Regular cardiac myocyte (primary cell): Measurements from ENCODE around the gene PNPO. TPM values are rescaled to one million over a fixed set of nuclear protein-coding genes. Genes with fewer than 3 reads are reported as not detected.

ENCODE experiments used
- total RNA-seq: library from RNA; depleted of rRNA; stranded (reverse); fragments of >200 nt; gene quantifications from 2 replicates; pipeline ENCODE4 v1.2.3, GENCODE V29; 2014

PNPO gene
- total RNA-seq = 40.0 and 59.6 TPM in 2 replicates

DNA sequence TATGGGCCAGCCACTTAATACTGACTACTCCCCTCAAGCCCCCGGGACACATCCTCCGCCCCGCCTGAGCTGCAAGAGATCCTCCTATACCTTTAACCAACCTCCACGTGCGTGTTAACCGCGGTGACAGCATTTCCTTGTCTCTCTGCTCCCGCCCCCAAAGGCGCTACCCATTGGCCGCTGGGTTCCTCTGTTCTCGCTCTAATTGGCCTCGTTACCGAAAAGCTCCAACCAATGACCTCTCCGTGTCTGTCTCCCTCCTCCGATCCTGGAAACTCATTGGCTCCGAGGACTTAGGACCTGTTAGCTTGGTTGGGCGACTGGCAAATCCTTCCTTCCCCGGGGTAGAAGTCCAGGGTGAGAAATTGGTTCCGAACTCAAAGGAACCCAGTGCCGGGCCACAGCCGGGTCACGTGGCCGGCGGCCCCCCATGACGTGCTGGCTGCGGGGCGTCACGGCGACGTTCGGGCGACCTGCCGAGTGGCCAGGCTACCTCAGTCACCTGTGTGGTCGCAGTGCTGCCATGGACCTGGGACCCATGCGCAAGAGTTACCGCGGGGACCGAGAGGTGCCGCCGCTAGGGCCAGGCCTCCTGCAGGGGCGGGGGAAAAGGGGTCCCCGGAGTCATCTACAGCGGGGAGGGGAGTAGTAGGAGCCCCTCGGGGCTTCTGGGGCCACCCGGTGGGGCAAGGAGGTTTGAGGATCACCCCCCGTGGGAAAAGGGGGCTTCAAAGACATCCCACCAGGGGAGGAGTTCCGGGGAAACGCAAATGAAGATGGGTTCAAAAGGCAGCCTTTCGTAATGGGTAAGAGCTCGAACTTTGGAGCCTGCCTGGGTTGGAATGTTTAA lies at the start of gene PNPO:
Gene PNPO (plus strand): TSS at position 326 of the 850 bp plus-strand sequence. CDS start 105 bp downstream, at position 431.

DNA sequence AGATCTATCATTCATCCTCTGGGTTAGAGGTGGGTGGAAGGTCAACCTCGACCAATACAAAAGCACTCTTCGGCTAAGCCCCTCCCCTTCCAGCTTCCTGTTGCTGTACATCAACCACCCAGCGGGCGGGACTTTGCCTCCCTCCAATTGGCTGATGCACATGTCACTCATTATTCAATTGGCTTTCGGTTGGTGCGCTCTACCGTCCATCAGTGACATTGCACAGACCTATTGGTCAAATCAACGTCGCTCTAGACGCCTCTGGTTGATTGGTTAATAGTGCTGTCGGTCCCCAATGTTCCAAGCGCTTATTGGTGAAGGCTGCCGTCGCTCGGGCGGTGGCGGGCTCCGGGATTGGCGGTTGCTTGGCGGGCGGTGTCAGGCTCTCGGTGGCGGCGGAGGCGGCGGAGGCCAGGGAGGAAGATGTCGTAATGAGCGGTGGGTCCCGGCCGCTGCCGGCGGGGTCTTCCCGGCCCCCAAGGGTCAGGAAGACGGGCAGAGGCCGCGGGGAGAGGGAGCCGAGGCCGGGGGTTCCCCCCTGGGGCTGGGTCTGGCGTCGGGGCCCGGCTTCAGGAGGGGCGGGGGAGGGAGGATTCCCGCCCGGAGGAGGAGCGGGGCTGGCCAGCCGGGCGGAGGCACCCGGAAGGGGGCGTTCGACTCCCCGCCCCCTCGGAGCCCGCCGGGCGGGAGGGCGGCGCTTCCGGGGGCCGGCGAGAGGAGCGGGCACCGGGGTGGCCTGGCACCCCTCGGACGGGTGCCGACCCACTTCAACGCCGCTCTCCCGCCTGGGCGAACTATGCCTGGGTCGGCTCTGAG lies 45.3 kb upstream of the PNPO start, which contains the start of gene SP2:
Gene SP2 (plus strand): TSS at position 381 of the 816 bp plus-strand sequence. CDS start 51 bp downstream, at position 432.

DNA sequence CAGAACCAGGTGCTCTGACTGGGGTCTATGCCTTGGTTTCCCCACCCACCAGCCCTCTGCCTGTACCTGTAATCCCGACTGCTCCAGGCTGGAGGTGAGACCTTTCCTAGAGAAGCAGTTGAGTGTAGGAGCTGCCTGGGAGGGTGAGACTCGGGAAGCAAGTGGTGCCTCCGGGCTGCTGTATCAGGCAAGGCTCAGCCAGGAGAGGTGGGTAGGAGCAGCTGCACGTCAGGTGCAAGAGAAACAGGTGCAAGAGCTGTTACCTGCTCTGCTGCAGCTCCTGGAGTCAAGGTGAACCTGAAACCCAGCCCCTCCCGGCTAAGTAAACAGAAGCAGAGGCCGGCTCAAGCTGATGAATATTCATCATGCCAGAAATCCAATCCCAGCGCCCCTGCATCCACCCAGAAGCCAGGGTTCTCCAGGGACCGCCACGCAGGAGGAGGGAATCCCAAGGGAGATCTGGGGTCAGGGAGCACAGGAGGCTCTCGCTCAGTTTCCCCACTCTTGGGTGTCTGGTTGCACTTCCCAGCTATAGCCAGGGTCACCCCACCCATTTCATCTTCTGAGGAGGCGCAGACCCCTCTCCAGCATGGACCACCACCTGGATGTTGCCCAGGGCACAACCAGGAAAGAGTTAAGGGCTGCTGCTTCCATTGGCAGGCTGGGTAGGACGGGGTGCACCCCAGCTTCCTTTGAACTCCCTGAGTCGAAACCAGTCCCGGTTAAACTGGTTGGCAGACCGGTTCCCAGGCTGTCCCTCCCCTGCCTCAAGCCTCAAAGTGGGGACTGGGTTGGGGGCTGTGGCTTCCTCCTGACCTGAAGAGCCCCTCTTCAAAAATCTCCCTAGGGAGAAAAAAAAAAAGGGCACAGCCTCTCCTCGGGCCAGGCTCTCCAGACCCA lies 16.5 kb downstream of the PNPO start, which contains the start of gene PRR15L:
Gene PRR15L (minus strand): TSS at position 293 of the 900 bp plus-strand sequence. CDS start 4,649 bp downstream, outside the sequence.

DNA sequence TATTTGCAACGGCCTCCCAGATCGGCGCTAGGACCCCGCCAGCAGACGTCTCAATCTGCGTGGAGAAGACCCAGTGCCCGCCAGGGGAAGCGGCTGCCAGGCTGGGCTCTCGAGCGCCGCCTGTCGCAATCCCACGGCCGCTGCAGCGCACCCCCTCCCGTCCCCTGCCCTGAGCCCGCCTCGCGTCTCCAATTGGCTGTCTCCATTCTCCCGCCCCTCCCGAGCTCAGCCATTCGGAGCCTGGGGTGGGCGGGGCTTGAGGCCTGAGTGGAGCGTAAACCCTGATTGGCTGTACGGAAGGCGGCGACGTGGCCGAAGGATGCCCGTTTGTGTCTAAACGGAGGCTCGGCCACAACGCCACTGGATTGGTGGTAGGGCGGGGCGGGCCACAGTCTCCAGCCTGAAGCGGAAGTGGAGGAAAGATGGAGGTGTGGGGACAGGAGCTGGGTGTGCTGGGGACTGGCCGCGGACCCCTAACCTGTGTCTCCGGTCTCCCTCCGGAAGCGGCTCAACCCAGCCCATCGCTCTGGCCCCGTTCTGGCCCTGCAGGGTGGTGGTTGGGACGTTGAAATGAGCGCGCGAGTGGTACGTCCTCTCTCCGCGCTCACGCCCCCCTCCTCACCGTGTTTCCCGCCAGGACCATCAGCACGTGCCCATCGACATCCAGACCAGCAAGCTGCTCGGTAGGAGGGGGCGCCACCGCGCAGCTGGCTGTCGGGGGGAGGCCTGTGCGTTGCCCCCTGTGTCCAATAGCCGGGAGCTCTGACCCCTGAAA lies 29.5 kb downstream of the PNPO start, which contains the start of gene CDK5RAP3:
Gene CDK5RAP3 (plus strand): TSS at position 389 of the 775 bp plus-strand sequence. CDS start 34 bp downstream, at position 423.

Other genes with a start within 250 kb of the PNPO start
- 1.2 and 9.0 TPM in 2 replicates for gene TBKBP1, start 247.4 kb upstream of the PNPO start, total RNA-seq
- not detected in 2 replicates for gene TBX21, start 208.3 kb upstream of the PNPO start, total RNA-seq
- gene OSBPL7, start 119.8 kb upstream of the PNPO start, total RNA-seq = 4.2 and 9.6 TPM in 2 replicates
- 14.4 and 26.6 TPM in 2 replicates for gene MRPL10, start 110.0 kb upstream of the PNPO start, total RNA-seq
- gene LRRC46, start 109.9 kb upstream of the PNPO start, total RNA-seq = 0.19 TPM in 1 of 2 replicates, not detected in the other
- 18.2 and 32.7 TPM in 2 replicates for gene SCRN2, start 100.3 kb upstream of the PNPO start, total RNA-seq
- under 0.01 and 0.56 TPM in 2 replicates for gene SP6, start 90.4 kb upstream of the PNPO start, total RNA-seq
- gene SP2, start 45.3 kb upstream of the PNPO start, total RNA-seq = 0.19 and 0.28 TPM in 2 replicates
- gene PRR15L, start 16.3 kb downstream of the PNPO start, total RNA-seq = not detected in 2 replicates
- 63.7 and 76.5 TPM in 2 replicates for gene CDK5RAP3, start 29.5 kb downstream of the PNPO start, total RNA-seq
- 49.9 and 63.3 TPM in 2 replicates for gene COPZ2, start 96.2 kb downstream of the PNPO start, total RNA-seq
- 134 and 148 TPM in 2 replicates for gene NFE2L1, start 106.8 kb downstream of the PNPO start, total RNA-seq
- 47.6 and 77.3 TPM in 2 replicates for gene CBX1, start 159.9 kb downstream of the PNPO start, total RNA-seq
- 11.0 and 16.5 TPM in 2 replicates for gene SNX11, start 166.2 kb downstream of the PNPO start, total RNA-seq